Endothelial cell of umbilical vein (primary cell): ENCODE results near the gene MACROH2A1.

Source experiments
- EZH2 ChIP-seq: IDR thresholded peaks from 2 replicates; pipeline ENCODE4 v1.6.1; 2012; ENCODE audit warnings: borderline replicate concordance, low read depth, mild to moderate bottlenecking, moderate library complexity, low read length, inconsistent platforms; ENCODE audit not compliant: severe bottlenecking
- FOS ChIP-seq: IDR thresholded peaks from 2 replicates; pipeline ENCODE4 v1.6.1; 2011; ENCODE audit warnings: mild to moderate bottlenecking, low read length, moderate library complexity, borderline replicate concordance; ENCODE audit not compliant: insufficient read depth
- GATA2 ChIP-seq: IDR thresholded peaks from 2 replicates; pipeline ENCODE4 v1.7.0; 2011; ENCODE audit warnings: low read depth, mild to moderate bottlenecking, moderate library complexity, mixed read lengths, low read length; ENCODE audit not compliant: insufficient read length, insufficient read depth
- JUN ChIP-seq: IDR thresholded peaks from 2 replicates; pipeline ENCODE4 v1.6.1; 2011; ENCODE audit warnings: borderline replicate concordance, low read depth; ENCODE audit not compliant: insufficient read length, insufficient read depth
- MYC ChIP-seq: IDR thresholded peaks from one replicate; pipeline ENCODE4 v1.6.1; 2011; ENCODE audit warnings: mild to moderate bottlenecking, low read depth, low read length
- POLR2A ChIP-seq: IDR thresholded peaks from 2 replicates; pipeline ENCODE4 v1.6.1; 2012; ENCODE audit warnings: low read depth, mild to moderate bottlenecking, control low read depth, low read length
- POLR2AphosphoS5 ChIP-seq: IDR thresholded peaks from 2 replicates; pipeline ENCODE4 v1.6.1; 2012; ENCODE audit warnings: low read depth, mild to moderate bottlenecking, control low read depth, low read length, moderate library complexity; ENCODE audit not compliant: insufficient read depth
- TF ChIP-seq, protein P1 (sequence below), 2 donors: IDR thresholded peaks; 1 replicate in 1 of 2; 2 replicates in 1 of 2; pipeline ENCODE4 v1.5.1; 2011; ENCODE audit warnings: low read length in 2 of 2, mild to moderate bottlenecking in 2 of 2, moderate library complexity in 2 of 2, control low read depth in 1 of 2, inconsistent platforms in 1 of 2, low read depth in 1 of 2; ENCODE audit not compliant: insufficient read depth in 1 of 2; ENCODE audit errors: extremely low read depth in 1 of 2
- TF ChIP-seq, protein P2 (sequence below): IDR thresholded peaks from 2 replicates; pipeline ENCODE4 v1.6.1; 2011; ENCODE audit not compliant: insufficient read depth, insufficient read length

- no peak for TF ChIP-seq POLR2A
- TF ChIP-seq, protein P1, sequence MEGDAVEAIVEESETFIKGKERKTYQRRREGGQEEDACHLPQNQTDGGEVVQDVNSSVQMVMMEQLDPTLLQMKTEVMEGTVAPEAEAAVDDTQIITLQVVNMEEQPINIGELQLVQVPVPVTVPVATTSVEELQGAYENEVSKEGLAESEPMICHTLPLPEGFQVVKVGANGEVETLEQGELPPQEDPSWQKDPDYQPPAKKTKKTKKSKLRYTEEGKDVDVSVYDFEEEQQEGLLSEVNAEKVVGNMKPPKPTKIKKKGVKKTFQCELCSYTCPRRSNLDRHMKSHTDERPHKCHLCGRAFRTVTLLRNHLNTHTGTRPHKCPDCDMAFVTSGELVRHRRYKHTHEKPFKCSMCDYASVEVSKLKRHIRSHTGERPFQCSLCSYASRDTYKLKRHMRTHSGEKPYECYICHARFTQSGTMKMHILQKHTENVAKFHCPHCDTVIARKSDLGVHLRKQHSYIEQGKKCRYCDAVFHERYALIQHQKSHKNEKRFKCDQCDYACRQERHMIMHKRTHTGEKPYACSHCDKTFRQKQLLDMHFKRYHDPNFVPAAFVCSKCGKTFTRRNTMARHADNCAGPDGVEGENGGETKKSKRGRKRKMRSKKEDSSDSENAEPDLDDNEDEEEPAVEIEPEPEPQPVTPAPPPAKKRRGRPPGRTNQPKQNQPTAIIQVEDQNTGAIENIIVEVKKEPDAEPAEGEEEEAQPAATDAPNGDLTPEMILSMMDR (IDR thresholded peaks at IDR 0.05; ENCODE audit: extremely low read depth in 1 of 2, insufficient read depth in 1 of 2, low read depth in 1 of 2, low read length in 2 of 2): no peak
- TF ChIP-seq POLR2AphosphoS5: no peak
- no peak for TF ChIP-seq JUN
- TF ChIP-seq MYC: no peak
- TF ChIP-seq EZH2: no peak
- TF ChIP-seq, protein P2, sequence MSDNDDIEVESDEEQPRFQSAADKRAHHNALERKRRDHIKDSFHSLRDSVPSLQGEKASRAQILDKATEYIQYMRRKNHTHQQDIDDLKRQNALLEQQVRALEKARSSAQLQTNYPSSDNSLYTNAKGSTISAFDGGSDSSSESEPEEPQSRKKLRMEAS: no peak
- no peak for TF ChIP-seq FOS
- TF ChIP-seq GATA2: no peak
These were observed 35.8 kb upstream of the MACROH2A1 start for GRCh38 chr5:135434591-135435466.
